Panc1 (cell line): ENCODE measurements around the gene SAP30BP.

Experiments used
- CTCF ChIP-seq: fragments of 450-650 bp; IDR thresholded peaks from 2 replicates; pipeline ENCODE4 v1.5.1; 2017; ENCODE audit warnings: mild to moderate bottlenecking
- POLR2AphosphoS5 ChIP-seq: IDR thresholded peaks from 2 replicates; pipeline ENCODE4 v1.6.1; 2012; ENCODE audit warnings: mild to moderate bottlenecking, low read depth, low read length, moderate library complexity
- SIN3A ChIP-seq: IDR thresholded peaks from 2 replicates; pipeline ENCODE4 v1.6.1; 2012; ENCODE audit warnings: low read depth, mild to moderate bottlenecking, low read length, moderate library complexity, borderline replicate concordance; ENCODE audit not compliant: insufficient read depth
- TCF7L2 ChIP-seq: IDR thresholded peaks from 2 replicates; pipeline ENCODE4 v1.6.1; 2011; ENCODE audit warnings: mild to moderate bottlenecking, low read depth, low read length, inconsistent platforms
- TF ChIP-seq, protein P1 (sequence below), 2 experiments: IDR thresholded peaks; 2 replicates each; pipeline ENCODE4 v1.6.1; 2011 to 2012; ENCODE audit warnings: low read depth in 2 of 2, control low read depth in 1 of 2, low read length in 1 of 2, mild to moderate bottlenecking in 1 of 2, moderate library complexity in 1 of 2; ENCODE audit not compliant: insufficient read depth in 1 of 2

DNA sequence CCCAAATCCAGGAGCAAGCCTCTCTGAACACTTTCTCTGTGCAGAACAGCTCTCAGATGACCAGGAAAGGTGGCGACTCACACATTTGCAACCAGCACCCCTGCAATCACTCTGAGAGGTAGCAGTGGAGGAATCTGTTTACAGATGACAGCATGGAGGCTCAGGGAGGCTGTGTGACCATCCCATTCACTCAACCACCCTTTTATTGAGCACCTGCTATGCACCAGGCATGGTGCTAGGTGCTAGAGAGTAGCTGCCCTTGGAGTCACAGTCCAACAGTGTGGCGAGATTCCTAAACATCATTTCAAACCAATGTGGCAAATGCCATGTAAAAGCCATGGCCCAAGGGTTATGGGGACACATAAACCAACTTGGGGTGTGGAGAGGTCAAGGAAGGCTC lies 52.6 kb downstream of the SAP30BP start:
- TF ChIP-seq SIN3A (no peak), CTCF (no peak), POLR2AphosphoS5 (no peak), TCF7L2 (no peak)
- TF ChIP-seq, protein P1, sequence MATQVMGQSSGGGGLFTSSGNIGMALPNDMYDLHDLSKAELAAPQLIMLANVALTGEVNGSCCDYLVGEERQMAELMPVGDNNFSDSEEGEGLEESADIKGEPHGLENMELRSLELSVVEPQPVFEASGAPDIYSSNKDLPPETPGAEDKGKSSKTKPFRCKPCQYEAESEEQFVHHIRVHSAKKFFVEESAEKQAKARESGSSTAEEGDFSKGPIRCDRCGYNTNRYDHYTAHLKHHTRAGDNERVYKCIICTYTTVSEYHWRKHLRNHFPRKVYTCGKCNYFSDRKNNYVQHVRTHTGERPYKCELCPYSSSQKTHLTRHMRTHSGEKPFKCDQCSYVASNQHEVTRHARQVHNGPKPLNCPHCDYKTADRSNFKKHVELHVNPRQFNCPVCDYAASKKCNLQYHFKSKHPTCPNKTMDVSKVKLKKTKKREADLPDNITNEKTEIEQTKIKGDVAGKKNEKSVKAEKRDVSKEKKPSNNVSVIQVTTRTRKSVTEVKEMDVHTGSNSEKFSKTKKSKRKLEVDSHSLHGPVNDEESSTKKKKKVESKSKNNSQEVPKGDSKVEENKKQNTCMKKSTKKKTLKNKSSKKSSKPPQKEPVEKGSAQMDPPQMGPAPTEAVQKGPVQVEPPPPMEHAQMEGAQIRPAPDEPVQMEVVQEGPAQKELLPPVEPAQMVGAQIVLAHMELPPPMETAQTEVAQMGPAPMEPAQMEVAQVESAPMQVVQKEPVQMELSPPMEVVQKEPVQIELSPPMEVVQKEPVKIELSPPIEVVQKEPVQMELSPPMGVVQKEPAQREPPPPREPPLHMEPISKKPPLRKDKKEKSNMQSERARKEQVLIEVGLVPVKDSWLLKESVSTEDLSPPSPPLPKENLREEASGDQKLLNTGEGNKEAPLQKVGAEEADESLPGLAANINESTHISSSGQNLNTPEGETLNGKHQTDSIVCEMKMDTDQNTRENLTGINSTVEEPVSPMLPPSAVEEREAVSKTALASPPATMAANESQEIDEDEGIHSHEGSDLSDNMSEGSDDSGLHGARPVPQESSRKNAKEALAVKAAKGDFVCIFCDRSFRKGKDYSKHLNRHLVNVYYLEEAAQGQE (IDR thresholded peaks at IDR 0.05; ENCODE audit: insufficient read depth in 1 of 2, low read depth in 2 of 2, low read length in 1 of 2): no peak
